ENCODE results near the gene KCMF1.

The KCMF1 gene

GRCh38 chr2:85089585-85089984 is 118.6 kb downstream of the KCMF1 start:
- H2AFZ ChIP-seq (ENCODE audit: low read depth), result no peak overlapping the region
- H3K36me3 ChIP-seq (ENCODE audit: insufficient read depth), result no peaks in the 10 kb centered on the region
- no peaks in the 10 kb centered on the region for H4K20me1 ChIP-seq (ENCODE audit: insufficient read depth)
- no peak overlapping the region for H3K4me3 ChIP-seq (IDR thresholded peaks at IDR 0.05; ENCODE audit: insufficient read depth, low read depth, low read length)
- no peak overlapping the region for H3K9ac ChIP-seq
- no peaks in the 10 kb centered on the region for H3K4me1 ChIP-seq (ENCODE audit: low read depth, poor library complexity, severe bottlenecking)
- TF ChIP-seq, protein P1, sequence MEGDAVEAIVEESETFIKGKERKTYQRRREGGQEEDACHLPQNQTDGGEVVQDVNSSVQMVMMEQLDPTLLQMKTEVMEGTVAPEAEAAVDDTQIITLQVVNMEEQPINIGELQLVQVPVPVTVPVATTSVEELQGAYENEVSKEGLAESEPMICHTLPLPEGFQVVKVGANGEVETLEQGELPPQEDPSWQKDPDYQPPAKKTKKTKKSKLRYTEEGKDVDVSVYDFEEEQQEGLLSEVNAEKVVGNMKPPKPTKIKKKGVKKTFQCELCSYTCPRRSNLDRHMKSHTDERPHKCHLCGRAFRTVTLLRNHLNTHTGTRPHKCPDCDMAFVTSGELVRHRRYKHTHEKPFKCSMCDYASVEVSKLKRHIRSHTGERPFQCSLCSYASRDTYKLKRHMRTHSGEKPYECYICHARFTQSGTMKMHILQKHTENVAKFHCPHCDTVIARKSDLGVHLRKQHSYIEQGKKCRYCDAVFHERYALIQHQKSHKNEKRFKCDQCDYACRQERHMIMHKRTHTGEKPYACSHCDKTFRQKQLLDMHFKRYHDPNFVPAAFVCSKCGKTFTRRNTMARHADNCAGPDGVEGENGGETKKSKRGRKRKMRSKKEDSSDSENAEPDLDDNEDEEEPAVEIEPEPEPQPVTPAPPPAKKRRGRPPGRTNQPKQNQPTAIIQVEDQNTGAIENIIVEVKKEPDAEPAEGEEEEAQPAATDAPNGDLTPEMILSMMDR (conservative IDR thresholded peaks at IDR 0.05; ENCODE audit: low read depth, low read length), result no peak
- H3K27me3 ChIP-seq (ENCODE audit: insufficient read depth, low read depth), result no peaks in the 10 kb centered on the region
- H3K4me2 ChIP-seq, result no peak overlapping the region
- H3K79me2 ChIP-seq (ENCODE audit: insufficient read depth, low read depth), result no peaks in the 10 kb centered on the region
- no peak overlapping the region for H3K27ac ChIP-seq

DNA sequence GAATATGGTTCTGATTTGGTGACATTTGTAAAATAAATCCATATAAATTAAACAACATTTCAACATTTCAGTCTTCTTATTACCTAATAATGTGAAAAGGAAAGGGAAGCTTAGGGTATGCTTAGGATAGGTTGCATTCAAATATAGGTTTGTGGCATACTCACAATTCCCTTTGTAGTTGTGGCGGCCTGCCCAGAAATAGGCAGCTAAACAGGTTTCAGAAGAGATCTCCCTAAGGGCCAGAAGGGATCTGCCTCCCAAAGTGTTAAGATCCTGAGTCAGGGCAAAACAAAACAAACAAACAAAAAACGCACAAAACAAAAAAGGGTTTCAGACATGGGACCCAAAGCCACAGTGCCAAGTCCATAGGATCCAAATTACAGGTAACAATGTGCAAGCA is 120.9 kb downstream of the KCMF1 start:
- Histone ChIP-seq H3K27me3 (ENCODE audit: insufficient read depth, low read depth) (no peaks in the 10 kb centered on the region), H3K4me2 (no peak overlapping the region), H3K4me1 (ENCODE audit: low read depth, poor library complexity, severe bottlenecking) (no peaks in the 10 kb centered on the region), H3K27ac (no peak overlapping the region), H3K79me2 (ENCODE audit: insufficient read depth, low read depth) (no peaks in the 10 kb centered on the region), H4K20me1 (ENCODE audit: insufficient read depth) (no peaks in the 10 kb centered on the region), H3K4me3 (IDR thresholded peaks at IDR 0.05; ENCODE audit: insufficient read depth, low read depth, low read length) (no peak overlapping the region), H3K9ac (no peak overlapping the region), H3K36me3 (ENCODE audit: insufficient read depth) (no peaks in the 10 kb centered on the region), H2AFZ (ENCODE audit: low read depth) (no peak overlapping the region)
- TF ChIP-seq, protein P1 (conservative IDR thresholded peaks at IDR 0.05; ENCODE audit: low read depth, low read length), result no peak

DNA sequence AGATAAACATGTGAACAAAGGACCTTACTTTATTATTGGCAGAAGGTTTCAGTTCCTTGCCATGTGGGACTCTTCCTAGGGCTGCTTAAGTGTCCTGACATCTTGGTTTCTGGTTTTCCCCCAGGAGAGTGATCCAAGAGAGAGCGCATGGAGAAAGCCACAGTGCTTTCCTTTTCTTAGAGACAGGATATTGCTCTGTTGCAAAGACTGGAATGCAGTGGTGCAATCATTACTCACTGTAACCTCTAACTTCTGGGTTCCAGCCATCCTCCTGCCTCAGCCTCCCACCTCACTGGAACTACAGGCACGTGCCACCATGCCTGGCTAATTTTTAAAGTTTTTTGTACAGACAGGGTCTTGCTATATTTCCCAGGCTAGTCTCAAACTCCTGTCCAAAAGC is 124.1 kb downstream of the KCMF1 start:
- Histone ChIP-seq H3K79me2 (ENCODE audit: insufficient read depth, low read depth) (no peaks in the 10 kb centered on the region), H3K9ac (no peak overlapping the region), H3K4me2 (no peak overlapping the region), H3K4me3 (IDR thresholded peaks at IDR 0.05; ENCODE audit: insufficient read depth, low read depth, low read length) (no peak overlapping the region), H3K27me3 (ENCODE audit: insufficient read depth, low read depth) (no peaks in the 10 kb centered on the region), H4K20me1 (ENCODE audit: insufficient read depth) (no peaks in the 10 kb centered on the region), H2AFZ (ENCODE audit: low read depth) (no peak overlapping the region), H3K27ac (no peak overlapping the region), H3K4me1 (ENCODE audit: low read depth, poor library complexity, severe bottlenecking) (no peaks in the 10 kb centered on the region), H3K36me3 (ENCODE audit: insufficient read depth) (no peaks in the 10 kb centered on the region)
- TF ChIP-seq, protein P1 (conservative IDR thresholded peaks at IDR 0.05; ENCODE audit: low read depth, low read length), result no peak

GRCh38 chr2:85096616-85097015 is 125.7 kb downstream of the KCMF1 start:
- Histone ChIP-seq H3K27ac (no peak overlapping the region), H3K27me3 (ENCODE audit: insufficient read depth, low read depth) (no peaks in the 10 kb centered on the region), H2AFZ (ENCODE audit: low read depth) (no peak overlapping the region), H3K4me2 (no peak overlapping the region), H3K9ac (no peak overlapping the region), H3K79me2 (ENCODE audit: insufficient read depth, low read depth) (no peaks in the 10 kb centered on the region), H3K4me3 (IDR thresholded peaks at IDR 0.05; ENCODE audit: insufficient read depth, low read depth, low read length) (no peak overlapping the region), H4K20me1 (ENCODE audit: insufficient read depth) (no peaks in the 10 kb centered on the region), H3K36me3 (ENCODE audit: insufficient read depth) (no peaks in the 10 kb centered on the region), H3K4me1 (ENCODE audit: low read depth, poor library complexity, severe bottlenecking) (no peaks in the 10 kb centered on the region)
- TF ChIP-seq, protein P1 (conservative IDR thresholded peaks at IDR 0.05; ENCODE audit: low read depth, low read length), result no peak

Measured in KMS-11 (cell line).